Smooth muscle cell of bladder (primary cell): ENCODE data around the gene DNAJB14. TPM values are rescaled to one million over a fixed set of nuclear protein-coding genes. Genes with fewer than 3 reads are reported as not detected.

Experiments
- total RNA-seq: library from RNA; depleted of rRNA; stranded (reverse); fragments of >200 nt; gene quantifications from 2 replicates; pipeline ENCODE4 v1.2.3, GENCODE V29; 2014

Gene DNAJB14
- 31.9 and 45.4 TPM in 2 replicates for total RNA-seq

GRCh38 chr4:99946356-99947189, at the start of gene DNAJB14:
DNAJB14 (minus strand) TSS chr4:99946618; CDS start chr4:99946571, 47 bp downstream.

GRCh38 chr4:99949999-99950912, 3.8 kb upstream of the DNAJB14 start, which contains the start of gene H2AZ1:
H2AZ1 (minus strand) TSS chr4:99950275; CDS start chr4:99950170, 105 bp downstream.

GRCh38 chr4:99894161-99894997, 52.0 kb downstream of the DNAJB14 start, which contains the start of gene LAMTOR3:
LAMTOR3 (minus strand) TSS chr4:99894427; CDS start chr4:99893963, 464 bp downstream.

Other genes with a start within 250 kb of the DNAJB14 start
- 0.09 TPM in 1 of 2 replicates, not detected in the other for gene DAPP1, start 129.8 kb downstream of the DNAJB14 start, total RNA-seq
- gene LAMTOR3, start 52.2 kb downstream of the DNAJB14 start, total RNA-seq, result 19.5 and 27.5 TPM in 2 replicates
- 120 and 132 TPM in 2 replicates for gene H2AZ1, start 3.7 kb upstream of the DNAJB14 start, total RNA-seq
- gene DDIT4L, start 243.8 kb upstream of the DNAJB14 start, total RNA-seq, result 4.6 and 5.9 TPM in 2 replicates